Chondrocyte (in vitro differentiated cells): ENCODE data around the gene GPR176. TPM values are rescaled to one million over a fixed set of nuclear protein-coding genes. Genes with fewer than 3 reads are reported as not detected.

Experiments
- DNase-seq: peaks from one replicate; pipeline ENCODE4 v3.0.0; 2021; ENCODE audit warnings: mixed read lengths, low spot score
- H3K27ac Mint-ChIP-seq: one replicate; pipeline ENCODE4 v1.8.0; 2021; ENCODE audit warnings: mild to moderate bottlenecking, moderate library complexity, mixed read lengths; ENCODE audit not compliant: unreplicated experiment
- H3K27me3 Mint-ChIP-seq: 2 replicates; pipeline ENCODE4 v1.8.0; 2021; ENCODE audit warnings: low read depth, mixed read lengths
- H3K36me3 Mint-ChIP-seq: 2 replicates; pipeline ENCODE4 v1.8.0; 2021; ENCODE audit warnings: low read depth, mixed read lengths
- H3K4me1 Mint-ChIP-seq: 2 replicates; pipeline ENCODE4 v1.8.0; 2021; ENCODE audit warnings: low read depth, mild to moderate bottlenecking, mixed read lengths
- H3K4me3 Mint-ChIP-seq: one replicate; pipeline ENCODE4 v1.8.0; 2021; ENCODE audit warnings: mild to moderate bottlenecking, moderate library complexity, mixed read lengths; ENCODE audit not compliant: unreplicated experiment
- H3K9me3 Mint-ChIP-seq: 2 replicates; pipeline ENCODE4 v1.8.0; 2021; ENCODE audit warnings: low read depth, mixed read lengths
- total RNA-seq: library from RNA; stranded (reverse); gene quantifications from 3 replicates; pipeline ENCODE4 v1.2.1, GENCODE V29; 2021
- TF ChIP-seq, protein P1 (sequence below): fragments of 200-600 bp; sonication (generic); IDR thresholded peaks from 2 replicates; pipeline ENCODE4 v1.5.0; 2021; ENCODE audit warnings: antibody characterized with exemption, mild to moderate bottlenecking, moderate library complexity

Gene GPR176
- total RNA-seq, 1 donor from 2014 or later = 31.1 TPM

DNA sequence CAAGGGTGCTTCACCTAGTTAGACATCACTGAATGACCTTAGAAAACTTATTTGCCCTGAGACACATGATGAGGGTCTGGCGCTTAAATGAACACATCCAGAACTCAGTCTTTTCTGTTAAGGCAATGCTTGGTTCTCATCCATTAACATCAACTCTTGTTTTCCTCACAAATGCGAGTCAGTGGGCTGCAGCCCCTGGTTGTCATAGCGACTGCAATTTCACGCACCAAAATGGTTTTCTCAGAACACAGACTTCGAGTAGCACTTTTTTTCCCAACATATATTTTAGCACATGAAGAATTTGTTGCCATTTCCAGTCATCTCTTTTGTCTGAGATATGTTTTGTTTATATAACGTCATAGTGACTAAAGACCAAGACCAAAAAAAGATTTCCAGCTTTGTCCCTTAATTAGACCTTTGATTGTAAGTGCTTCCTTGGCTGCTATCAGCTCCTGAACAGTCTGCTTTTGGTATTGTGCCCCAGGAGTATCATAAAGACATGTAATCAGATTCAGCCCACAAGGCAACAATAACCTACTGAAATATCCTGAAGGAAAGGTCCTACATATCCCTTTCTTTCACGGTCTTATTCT lies 68.5 kb downstream of the GPR176 start:
- no peak for DNase-seq
- Mint-ChIP-seq H3K27me3 (no peaks in the 10 kb centered on the region), H3K27ac (peak overlapping the region; percentile 34), H3K4me3 (no peak overlapping the region), H3K4me1 (peaks cover 23% of the 10 kb centered on the region), H3K36me3 (no peaks in the 10 kb centered on the region), H3K9me3 (no peaks in the 10 kb centered on the region)
- TF ChIP-seq, protein P1, sequence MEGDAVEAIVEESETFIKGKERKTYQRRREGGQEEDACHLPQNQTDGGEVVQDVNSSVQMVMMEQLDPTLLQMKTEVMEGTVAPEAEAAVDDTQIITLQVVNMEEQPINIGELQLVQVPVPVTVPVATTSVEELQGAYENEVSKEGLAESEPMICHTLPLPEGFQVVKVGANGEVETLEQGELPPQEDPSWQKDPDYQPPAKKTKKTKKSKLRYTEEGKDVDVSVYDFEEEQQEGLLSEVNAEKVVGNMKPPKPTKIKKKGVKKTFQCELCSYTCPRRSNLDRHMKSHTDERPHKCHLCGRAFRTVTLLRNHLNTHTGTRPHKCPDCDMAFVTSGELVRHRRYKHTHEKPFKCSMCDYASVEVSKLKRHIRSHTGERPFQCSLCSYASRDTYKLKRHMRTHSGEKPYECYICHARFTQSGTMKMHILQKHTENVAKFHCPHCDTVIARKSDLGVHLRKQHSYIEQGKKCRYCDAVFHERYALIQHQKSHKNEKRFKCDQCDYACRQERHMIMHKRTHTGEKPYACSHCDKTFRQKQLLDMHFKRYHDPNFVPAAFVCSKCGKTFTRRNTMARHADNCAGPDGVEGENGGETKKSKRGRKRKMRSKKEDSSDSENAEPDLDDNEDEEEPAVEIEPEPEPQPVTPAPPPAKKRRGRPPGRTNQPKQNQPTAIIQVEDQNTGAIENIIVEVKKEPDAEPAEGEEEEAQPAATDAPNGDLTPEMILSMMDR = no peak

- Mint-ChIP-seq H3K4me3 (no peak overlapping the region), H3K36me3 (no peaks in the 10 kb centered on the region)
- TF ChIP-seq, protein P1 = no peak
Observed at GRCh38 chr15:39850436-39850835, 69.6 kb downstream of the GPR176 start.

GRCh38 chr15:39846108-39846507 lies 74.0 kb downstream of the GPR176 start:
- Mint-ChIP-seq H3K4me3 (no peak overlapping the region), H3K4me1 (peaks cover 16% of the 10 kb centered on the region), H3K27me3 (no peaks in the 10 kb centered on the region), H3K27ac (peak overlapping the region; percentile 4), H3K9me3 (peaks cover 3% of the 10 kb centered on the region), H3K36me3 (no peaks in the 10 kb centered on the region)
- TF ChIP-seq, protein P1 = no peak
- DNase-seq = no peak

More at GRCh38 chr15:39850436-39850835, 69.6 kb downstream of the GPR176 start:
- peaks cover 31% of the 10 kb centered on the region for H3K4me1 Mint-ChIP-seq
- H3K27ac Mint-ChIP-seq = peak overlapping the region; percentile 47
- no peak for DNase-seq
- no peaks in the 10 kb centered on the region for H3K27me3 Mint-ChIP-seq
- H3K9me3 Mint-ChIP-seq = no peaks in the 10 kb centered on the region

GRCh38 chr15:39845582-39845981 lies 74.5 kb downstream of the GPR176 start:
- Mint-ChIP-seq H3K4me3 (no peak overlapping the region), H3K36me3 (no peaks in the 10 kb centered on the region), H3K27me3 (no peaks in the 10 kb centered on the region), H3K9me3 (peaks cover 3% of the 10 kb centered on the region), H3K4me1 (peaks cover 11% of the 10 kb centered on the region), H3K27ac (no peak overlapping the region)
- TF ChIP-seq, protein P1 = no peak
- DNase-seq = no peak

DNA sequence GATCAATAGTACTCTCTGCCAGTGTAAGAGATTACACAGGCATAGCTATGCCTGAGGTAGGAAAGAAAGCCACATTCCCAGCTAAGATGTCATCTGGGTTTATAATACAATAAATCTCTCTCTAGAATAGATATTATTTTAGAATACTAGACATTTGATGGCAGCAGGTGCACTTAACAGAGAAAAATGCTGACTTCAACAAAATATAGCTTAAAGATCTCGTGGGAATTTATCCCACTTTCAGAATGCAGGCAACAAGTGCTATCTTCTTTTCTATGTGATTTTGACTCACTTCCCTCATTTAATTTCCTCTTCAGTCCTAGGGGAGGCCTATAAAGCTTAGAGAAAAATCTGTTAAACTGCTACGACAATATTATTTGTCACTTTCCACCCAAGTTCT lies 76.5 kb downstream of the GPR176 start:
- Mint-ChIP-seq H3K27ac (no peak overlapping the region), H3K9me3 (peaks cover 11% of the 10 kb centered on the region), H3K36me3 (peaks cover 3% of the 10 kb centered on the region), H3K27me3 (no peaks in the 10 kb centered on the region), H3K4me1 (peaks cover 7% of the 10 kb centered on the region), H3K4me3 (no peak overlapping the region)
- TF ChIP-seq, protein P1 = no peak
- no peak for DNase-seq
